Measurements from ENCODE around the gene ADAT3.

DNA sequence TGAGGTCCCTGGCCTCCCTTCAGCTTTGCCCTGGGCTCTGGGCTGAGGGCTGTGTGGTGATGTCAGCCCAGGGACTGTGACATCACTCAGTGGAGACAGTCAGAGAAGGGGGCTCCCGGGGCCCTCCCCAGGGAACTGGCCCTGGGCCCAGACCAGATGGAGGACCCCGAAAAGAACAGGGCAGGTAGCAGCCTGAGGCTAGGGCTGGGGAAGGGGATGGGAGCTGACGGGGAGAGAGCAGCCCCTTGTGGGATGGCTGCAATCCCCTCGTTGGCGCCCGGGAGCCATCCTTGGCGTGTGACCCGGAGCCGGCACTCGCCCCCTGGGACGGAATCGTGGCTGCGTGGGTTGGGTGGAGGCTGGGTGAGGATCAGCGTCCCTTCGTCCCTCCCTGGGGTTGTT is 49.3 kb downstream of the ADAT3 start:
- TF ChIP-seq, protein P1, sequence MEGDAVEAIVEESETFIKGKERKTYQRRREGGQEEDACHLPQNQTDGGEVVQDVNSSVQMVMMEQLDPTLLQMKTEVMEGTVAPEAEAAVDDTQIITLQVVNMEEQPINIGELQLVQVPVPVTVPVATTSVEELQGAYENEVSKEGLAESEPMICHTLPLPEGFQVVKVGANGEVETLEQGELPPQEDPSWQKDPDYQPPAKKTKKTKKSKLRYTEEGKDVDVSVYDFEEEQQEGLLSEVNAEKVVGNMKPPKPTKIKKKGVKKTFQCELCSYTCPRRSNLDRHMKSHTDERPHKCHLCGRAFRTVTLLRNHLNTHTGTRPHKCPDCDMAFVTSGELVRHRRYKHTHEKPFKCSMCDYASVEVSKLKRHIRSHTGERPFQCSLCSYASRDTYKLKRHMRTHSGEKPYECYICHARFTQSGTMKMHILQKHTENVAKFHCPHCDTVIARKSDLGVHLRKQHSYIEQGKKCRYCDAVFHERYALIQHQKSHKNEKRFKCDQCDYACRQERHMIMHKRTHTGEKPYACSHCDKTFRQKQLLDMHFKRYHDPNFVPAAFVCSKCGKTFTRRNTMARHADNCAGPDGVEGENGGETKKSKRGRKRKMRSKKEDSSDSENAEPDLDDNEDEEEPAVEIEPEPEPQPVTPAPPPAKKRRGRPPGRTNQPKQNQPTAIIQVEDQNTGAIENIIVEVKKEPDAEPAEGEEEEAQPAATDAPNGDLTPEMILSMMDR (IDR thresholded peaks at IDR 0.05): no peak
- TF ChIP-seq EZH2 (IDR thresholded peaks at IDR 0.05): no peak
- TF ChIP-seq EZH2phosphoT487 (IDR thresholded peaks at IDR 0.05): no peak
